OCI-LY3 (cell line): ENCODE data around the gene TPRG1.

ENCODE experiments used
- H2AFZ ChIP-seq: fragments of 200-600, 300-600 bp; shearing (Covaris generic); 2 replicates; pipeline ENCODE4 v1.6.0; 2014; ENCODE audit warnings: antibody characterized with exemption, low read depth, low read length
- H3K27ac ChIP-seq: fragments of 200-600, 300-600 bp; sonication (generic); 2 replicates; pipeline ENCODE4 v1.5.1; 2014; ENCODE audit warnings: mild to moderate bottlenecking, low read length, moderate library complexity, mixed read lengths
- H3K27me3 ChIP-seq: fragments of 200-600, 300-600 bp; sonication (generic); 2 replicates; pipeline ENCODE4 v1.6.1; 2014; ENCODE audit warnings: low read depth, low read length, mixed read lengths
- H3K36me3 ChIP-seq: fragments of 200-600, 300-600 bp; sonication (generic); replicated peaks from 2 replicates; pipeline ENCODE3; 2014; ENCODE audit warnings: low read depth, low read length, mixed read lengths
- H3K4me1 ChIP-seq: fragments of 300-600, 200-600 bp; sonication (generic); 2 replicates; pipeline ENCODE4 v1.6.1; 2014; ENCODE audit warnings: low read length, mixed read lengths
- H3K4me2 ChIP-seq: fragments of 200-600, 300-600 bp; sonication (generic); 2 replicates; pipeline ENCODE4 v1.6.1; 2014; ENCODE audit warnings: low read length, mixed read lengths
- H3K4me3 ChIP-seq: fragments of 300-600, 200-600 bp; sonication (generic); 2 replicates; pipeline ENCODE4 v1.5.1; 2014; ENCODE audit warnings: antibody characterized with exemption, mild to moderate bottlenecking, low read length, moderate library complexity
- H3K79me2 ChIP-seq: fragments of 300-600, 200-600 bp; shearing (Covaris generic); 2 replicates; pipeline ENCODE4 v1.6.1; 2014; ENCODE audit warnings: mild to moderate bottlenecking, low read length, mixed read lengths
- H3K9ac ChIP-seq: fragments of 300-600, 200-600 bp; shearing (Covaris generic); 2 replicates; pipeline ENCODE4 v1.6.0; 2014; ENCODE audit warnings: mild to moderate bottlenecking, low read length, moderate library complexity
- H3K9me3 ChIP-seq: fragments of 200-600, 300-600 bp; shearing (Covaris generic); 2 replicates; pipeline ENCODE4 v1.6.1; 2014; ENCODE audit warnings: low read length, mixed read lengths; ENCODE audit not compliant: insufficient read depth
- H4K20me1 ChIP-seq: fragments of 200-600, 300-600 bp; sonication (generic); 2 replicates; pipeline ENCODE4 v1.6.1; 2016; ENCODE audit warnings: low read length, mixed read lengths; ENCODE audit not compliant: insufficient read depth
- EZH2phosphoT487 ChIP-seq: fragments of 200-600 bp; shearing (Covaris generic); IDR thresholded peaks from 2 replicates; pipeline ENCODE4 v1.6.1; 2018; ENCODE audit warnings: antibody characterized with exemption, mixed run types, low read depth
- TF ChIP-seq, protein P1 (sequence below): fragments of 200-600, 300-600 bp; sonication (generic); IDR thresholded peaks from 2 replicates; pipeline ENCODE4 v1.5.1; 2014; ENCODE audit warnings: antibody characterized with exemption, low read length, low read depth

Gene TPRG1

DNA sequence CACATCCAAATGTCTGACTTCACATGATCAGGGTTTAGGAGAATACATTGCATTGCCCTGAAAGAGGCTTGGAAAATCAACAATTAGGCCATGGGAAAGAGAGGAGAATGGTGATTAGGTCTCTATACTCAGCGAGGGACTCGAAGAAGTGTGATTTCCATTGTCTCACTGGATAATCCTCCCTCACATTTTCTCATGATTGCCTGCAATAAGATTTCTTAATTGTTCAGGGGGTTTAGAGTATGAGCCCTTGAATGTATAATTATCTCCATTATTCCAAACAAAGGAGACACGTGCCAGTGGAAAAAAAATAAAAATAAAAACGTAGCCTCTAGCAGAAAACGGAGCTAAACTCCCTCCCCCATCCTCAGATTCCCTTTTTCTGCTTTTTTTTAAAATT, 173.2 kb downstream of the TPRG1 start:
- no peak overlapping the region for H3K4me3 ChIP-seq
- peaks cover 7% of the 10 kb centered on the region for H3K4me1 ChIP-seq
- peaks cover 6% of the 10 kb centered on the region; the same call in 1 of the 2 replicates for H3K27me3 ChIP-seq
- no peak overlapping the region for H3K27ac ChIP-seq
- no peaks in the 10 kb centered on the region for H3K9me3 ChIP-seq
- no peaks in the 10 kb centered on the region for H3K36me3 ChIP-seq
- H3K4me2 ChIP-seq = no peak overlapping the region
- H3K79me2 ChIP-seq = no peaks in the 10 kb centered on the region
- no peak overlapping the region for H2AFZ ChIP-seq
- no peaks in the 10 kb centered on the region for H4K20me1 ChIP-seq
- H3K9ac ChIP-seq = no peak overlapping the region
- TF ChIP-seq, protein P1, sequence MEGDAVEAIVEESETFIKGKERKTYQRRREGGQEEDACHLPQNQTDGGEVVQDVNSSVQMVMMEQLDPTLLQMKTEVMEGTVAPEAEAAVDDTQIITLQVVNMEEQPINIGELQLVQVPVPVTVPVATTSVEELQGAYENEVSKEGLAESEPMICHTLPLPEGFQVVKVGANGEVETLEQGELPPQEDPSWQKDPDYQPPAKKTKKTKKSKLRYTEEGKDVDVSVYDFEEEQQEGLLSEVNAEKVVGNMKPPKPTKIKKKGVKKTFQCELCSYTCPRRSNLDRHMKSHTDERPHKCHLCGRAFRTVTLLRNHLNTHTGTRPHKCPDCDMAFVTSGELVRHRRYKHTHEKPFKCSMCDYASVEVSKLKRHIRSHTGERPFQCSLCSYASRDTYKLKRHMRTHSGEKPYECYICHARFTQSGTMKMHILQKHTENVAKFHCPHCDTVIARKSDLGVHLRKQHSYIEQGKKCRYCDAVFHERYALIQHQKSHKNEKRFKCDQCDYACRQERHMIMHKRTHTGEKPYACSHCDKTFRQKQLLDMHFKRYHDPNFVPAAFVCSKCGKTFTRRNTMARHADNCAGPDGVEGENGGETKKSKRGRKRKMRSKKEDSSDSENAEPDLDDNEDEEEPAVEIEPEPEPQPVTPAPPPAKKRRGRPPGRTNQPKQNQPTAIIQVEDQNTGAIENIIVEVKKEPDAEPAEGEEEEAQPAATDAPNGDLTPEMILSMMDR = no peak
- TF ChIP-seq EZH2phosphoT487 = no peak

DNA sequence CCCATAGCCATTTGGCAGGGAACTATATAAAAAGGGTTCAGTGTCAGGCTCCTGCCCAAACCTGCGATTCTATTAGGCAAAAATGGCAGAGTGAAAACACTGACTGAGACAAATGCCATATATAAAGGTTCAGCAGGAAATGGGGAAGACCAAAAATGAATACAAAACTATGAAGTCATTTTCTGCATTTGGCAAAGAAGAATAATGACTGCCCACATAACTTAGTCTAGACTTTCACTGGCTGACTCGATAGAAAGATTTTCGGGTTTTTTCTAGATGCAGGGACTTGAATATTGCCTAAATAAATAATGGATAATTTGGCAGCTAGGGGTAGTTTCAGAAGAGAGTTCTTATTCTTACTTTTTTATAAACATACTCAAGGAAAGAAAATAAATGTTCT, 178.0 kb downstream of the TPRG1 start:
- no peaks in the 10 kb centered on the region for H3K27me3 ChIP-seq
- TF ChIP-seq, protein P1 = no peak
- no peak for TF ChIP-seq EZH2phosphoT487
- H3K27ac ChIP-seq = no peak overlapping the region
- no peaks in the 10 kb centered on the region for H3K9me3 ChIP-seq
- H3K79me2 ChIP-seq = no peaks in the 10 kb centered on the region
- H3K36me3 ChIP-seq = no peaks in the 10 kb centered on the region
- H2AFZ ChIP-seq = no peak overlapping the region
- H3K4me1 ChIP-seq = peaks cover 7% of the 10 kb centered on the region
- no peak overlapping the region for H3K4me3 ChIP-seq
- no peak overlapping the region for H3K4me2 ChIP-seq
- no peaks in the 10 kb centered on the region for H4K20me1 ChIP-seq
- no peak overlapping the region for H3K9ac ChIP-seq

DNA sequence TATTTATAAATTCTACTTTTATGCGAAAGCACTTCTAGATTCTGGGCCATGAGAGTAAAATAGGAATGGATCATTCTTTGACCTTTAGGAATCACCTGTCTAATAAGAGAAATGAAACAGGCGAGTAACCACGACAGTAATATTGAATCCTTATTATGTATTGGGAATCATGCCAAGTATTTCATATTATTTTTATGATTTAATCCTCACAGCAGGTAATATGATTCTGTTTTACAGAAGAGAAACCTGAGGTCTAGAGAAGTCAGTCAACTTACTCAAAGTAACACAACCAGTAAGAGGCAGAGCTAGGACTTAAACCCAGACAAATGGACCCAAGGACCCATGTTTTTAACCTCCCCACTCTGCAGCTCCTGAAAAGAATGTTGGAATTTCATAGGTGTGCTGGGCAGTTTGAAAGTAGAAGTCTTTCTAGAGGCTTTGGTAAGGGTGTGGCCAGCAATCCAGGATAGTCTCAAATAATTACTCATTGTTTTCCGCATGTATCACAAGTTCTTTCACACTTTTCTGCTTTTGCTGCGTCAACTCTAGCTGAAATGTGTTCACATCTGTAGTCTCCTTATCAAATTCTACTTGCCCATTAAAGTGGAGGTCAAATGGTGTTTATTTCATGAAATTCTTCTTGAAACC, 181.7 kb downstream of the TPRG1 start:
- Histone ChIP-seq H3K4me3 (no peak overlapping the region), H3K36me3 (no peaks in the 10 kb centered on the region), H4K20me1 (no peaks in the 10 kb centered on the region), H3K27me3 (no peaks in the 10 kb centered on the region), H3K27ac (no peak overlapping the region), H3K4me1 (peaks cover 7% of the 10 kb centered on the region), H3K79me2 (no peaks in the 10 kb centered on the region), H3K9me3 (no peaks in the 10 kb centered on the region), H3K9ac (no peak overlapping the region), H2AFZ (no peak overlapping the region), H3K4me2 (no peak overlapping the region)
- TF ChIP-seq EZH2phosphoT487 = no peak
- TF ChIP-seq, protein P1 = no peak

DNA sequence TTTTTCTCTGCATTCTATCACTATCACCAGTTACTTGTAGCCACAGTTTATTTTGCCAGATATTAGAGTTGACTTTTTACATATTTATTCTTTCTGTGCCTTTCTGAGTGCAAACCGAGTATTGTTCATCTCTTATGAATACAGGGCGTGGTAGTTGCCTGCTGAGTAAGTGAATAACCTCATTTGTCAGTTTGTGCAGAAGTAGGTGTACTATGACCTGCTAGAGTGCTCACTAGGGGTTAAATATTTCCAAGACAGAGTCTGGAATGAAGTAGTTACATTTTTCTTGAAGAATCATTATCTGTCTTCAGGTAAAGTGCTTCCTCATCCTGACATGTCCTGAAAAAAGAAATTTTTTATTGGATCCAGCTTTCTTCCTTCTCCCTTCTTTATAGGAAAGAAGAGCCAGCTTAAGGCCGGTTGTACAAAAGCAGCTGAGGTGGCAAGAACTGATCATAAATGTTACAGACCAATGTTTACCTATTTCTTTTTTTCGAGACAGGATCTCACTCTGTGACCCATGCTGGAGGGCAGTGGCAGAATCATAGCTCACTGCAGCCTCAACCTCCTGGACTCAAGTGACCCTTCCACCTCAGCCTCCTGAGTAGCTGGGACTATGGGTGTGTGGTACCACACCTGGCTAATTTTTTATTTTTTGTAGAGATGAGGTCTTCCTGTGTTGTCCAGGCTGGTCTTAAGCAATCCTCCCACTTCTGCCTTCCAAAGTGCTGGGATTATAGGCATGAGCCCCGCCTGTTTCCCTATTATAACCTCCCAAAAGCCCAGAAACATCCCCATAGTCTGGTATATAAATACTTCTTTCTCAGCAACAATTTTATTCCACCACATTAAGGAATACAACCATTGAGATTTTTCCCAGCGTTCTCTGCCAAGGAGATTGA, 182.5 kb downstream of the TPRG1 start:
- Histone ChIP-seq H2AFZ (no peak overlapping the region), H3K79me2 (no peaks in the 10 kb centered on the region), H3K9ac (no peak overlapping the region), H3K4me1 (peaks cover 7% of the 10 kb centered on the region), H3K9me3 (no peaks in the 10 kb centered on the region), H3K36me3 (no peaks in the 10 kb centered on the region), H3K4me2 (no peak overlapping the region), H4K20me1 (no peaks in the 10 kb centered on the region), H3K27ac (no peak overlapping the region), H3K4me3 (no peak overlapping the region), H3K27me3 (no peaks in the 10 kb centered on the region)
- TF ChIP-seq, protein P1 = no peak
- TF ChIP-seq EZH2phosphoT487 = no peak
